Cardiac fibroblast (primary cell): ENCODE results near the gene UGT1A4.

Experiments used
- DNase-seq, 2 donors: peaks; one replicate each; pipeline versions ENCODE4 v3.0.0 to v3.0.0-alpha.2; 2010; ENCODE audit warnings: low read depth in 2 of 2
- H3K4me3 ChIP-seq, 2 donors: replicated peaks in 1 of 2; 1 replicate in 1 of 2; 2 replicates in 1 of 2; pipeline ENCODE4 v1.5.1; 2011; ENCODE audit warnings: low read depth in 2 of 2, low read length in 2 of 2, mild to moderate bottlenecking in 2 of 2, moderate library complexity in 1 of 2
- TF ChIP-seq, protein P1 (sequence below): IDR thresholded peaks from one replicate; pipeline ENCODE4 v1.5.1; 2011; ENCODE audit warnings: low read depth, mild to moderate bottlenecking, low read length, inconsistent platforms

Gene UGT1A4

DNA sequence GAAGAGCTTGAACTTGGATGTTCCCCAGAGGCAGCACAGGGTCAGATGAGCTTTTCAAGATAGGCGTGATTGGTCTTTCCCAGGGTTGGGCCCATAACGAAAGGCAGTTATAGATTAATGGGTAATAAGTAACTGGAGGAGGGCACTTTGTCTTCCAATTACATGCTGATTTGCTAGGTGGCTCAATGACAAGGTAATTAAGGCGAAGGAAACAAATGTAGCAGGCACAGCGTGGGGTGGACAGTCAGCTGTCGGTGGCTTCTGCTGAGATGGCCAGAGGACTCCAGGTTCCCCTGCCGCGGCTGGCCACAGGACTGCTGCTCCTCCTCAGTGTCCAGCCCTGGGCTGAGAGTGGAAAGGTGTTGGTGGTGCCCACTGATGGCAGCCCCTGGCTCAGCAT lies at the start of gene UGT1A4:
TSS of gene UGT1A4 (plus strand) at position 185 of the 400 bp plus-strand sequence. CDS start at position 270, 85 bp downstream.
- no peak within 1 kb of the TSS for H3K4me3 ChIP-seq
- no peak for DNase-seq
- TF ChIP-seq, protein P1, sequence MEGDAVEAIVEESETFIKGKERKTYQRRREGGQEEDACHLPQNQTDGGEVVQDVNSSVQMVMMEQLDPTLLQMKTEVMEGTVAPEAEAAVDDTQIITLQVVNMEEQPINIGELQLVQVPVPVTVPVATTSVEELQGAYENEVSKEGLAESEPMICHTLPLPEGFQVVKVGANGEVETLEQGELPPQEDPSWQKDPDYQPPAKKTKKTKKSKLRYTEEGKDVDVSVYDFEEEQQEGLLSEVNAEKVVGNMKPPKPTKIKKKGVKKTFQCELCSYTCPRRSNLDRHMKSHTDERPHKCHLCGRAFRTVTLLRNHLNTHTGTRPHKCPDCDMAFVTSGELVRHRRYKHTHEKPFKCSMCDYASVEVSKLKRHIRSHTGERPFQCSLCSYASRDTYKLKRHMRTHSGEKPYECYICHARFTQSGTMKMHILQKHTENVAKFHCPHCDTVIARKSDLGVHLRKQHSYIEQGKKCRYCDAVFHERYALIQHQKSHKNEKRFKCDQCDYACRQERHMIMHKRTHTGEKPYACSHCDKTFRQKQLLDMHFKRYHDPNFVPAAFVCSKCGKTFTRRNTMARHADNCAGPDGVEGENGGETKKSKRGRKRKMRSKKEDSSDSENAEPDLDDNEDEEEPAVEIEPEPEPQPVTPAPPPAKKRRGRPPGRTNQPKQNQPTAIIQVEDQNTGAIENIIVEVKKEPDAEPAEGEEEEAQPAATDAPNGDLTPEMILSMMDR, result no peak

DNA sequence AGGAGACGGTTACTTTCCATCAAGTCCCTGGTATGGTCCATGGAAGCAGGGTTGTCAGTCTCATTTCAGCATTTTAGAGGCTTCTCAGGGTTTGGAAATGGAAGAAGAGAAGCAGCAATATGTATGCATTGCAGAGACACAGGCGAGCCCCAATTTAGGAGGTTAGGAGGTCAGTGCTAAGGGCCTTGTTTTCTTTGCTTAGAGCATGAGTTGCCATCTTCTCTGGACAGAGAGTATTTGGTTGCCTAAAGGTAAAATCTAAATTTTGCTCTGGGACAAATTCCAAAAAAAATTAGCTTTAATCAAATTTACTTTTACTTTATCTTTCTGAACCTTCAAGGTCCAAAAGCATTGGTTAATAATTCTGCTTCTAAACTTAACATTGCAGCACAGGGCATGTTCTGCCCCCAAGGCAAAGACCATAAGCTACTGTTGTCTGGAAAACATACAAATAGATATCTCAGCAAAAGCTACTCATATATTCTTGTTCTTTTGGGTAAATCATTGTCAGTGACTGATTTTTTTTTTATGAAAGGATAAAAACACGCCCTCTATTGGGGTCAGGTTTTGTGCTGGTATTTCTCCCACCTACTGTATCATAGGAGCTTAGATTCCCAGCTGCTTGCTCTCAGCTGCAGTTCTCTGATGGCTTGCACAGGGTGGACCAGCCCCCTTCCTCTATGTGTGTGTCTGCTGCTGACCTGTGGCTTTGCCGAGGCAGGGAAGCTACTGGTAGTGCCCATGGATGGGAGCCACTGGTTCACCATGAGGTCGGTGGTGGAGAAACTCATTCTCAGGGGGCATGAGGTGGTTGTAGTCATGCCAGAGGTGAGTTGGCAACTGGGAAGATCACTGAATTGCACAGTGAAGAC lies 47.0 kb upstream of the UGT1A4 start, which contains the start of gene UGT1A9:
TSS of gene UGT1A9 (plus strand) at position 609 of the 872 bp plus-strand sequence. CDS start at position 646, 37 bp downstream.
- DNase-seq, result no peak
- TF ChIP-seq, protein P1, result no peak
- no peak within 1 kb of the TSS for H3K4me3 ChIP-seq

DNA sequence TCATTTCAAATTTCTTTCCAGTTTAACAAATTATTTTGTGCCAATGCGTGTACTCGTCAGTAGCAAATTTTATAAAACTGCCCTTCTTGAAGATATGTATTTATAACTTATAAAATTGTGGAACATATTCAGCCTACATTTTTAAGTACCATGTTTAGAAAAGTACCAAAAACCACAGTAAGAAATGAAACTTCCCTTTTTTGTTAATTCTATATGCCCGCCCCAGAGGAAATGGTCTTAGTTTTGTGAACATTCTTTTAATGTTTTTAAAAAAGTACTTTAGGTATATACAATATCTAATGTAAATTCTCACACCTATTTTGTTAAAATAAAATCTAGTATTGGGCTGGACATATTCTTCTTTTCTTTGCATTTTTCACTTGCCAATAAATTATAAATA lies 45.6 kb upstream of the UGT1A4 start:
- no peak overlapping the region for H3K4me3 ChIP-seq
- TF ChIP-seq, protein P1, result no peak

DNA sequence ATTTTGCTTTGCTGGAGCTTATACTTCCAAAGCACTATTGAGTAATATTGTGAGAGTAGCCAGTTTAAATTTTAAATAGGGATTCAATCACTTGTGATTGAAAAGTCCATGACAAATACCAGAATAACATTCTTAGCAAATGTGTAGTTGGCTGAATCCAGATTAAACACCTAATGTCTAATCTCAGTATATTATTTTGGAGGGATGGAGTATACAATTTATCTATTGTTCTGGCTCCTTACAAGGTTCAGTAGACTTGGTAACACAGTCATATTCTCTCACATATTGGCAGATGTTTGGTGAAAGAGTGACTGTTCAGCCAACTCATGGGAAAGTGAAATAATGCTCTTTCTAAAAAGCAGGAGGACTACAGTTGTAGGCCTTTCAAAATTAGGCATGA lies 44.6 kb upstream of the UGT1A4 start:
- TF ChIP-seq, protein P1, result no peak
- no peak overlapping the region for H3K4me3 ChIP-seq

More for the DNA sequence above, 45.6 kb upstream of the UGT1A4 start:
- DNase-seq, result no peak

DNA sequence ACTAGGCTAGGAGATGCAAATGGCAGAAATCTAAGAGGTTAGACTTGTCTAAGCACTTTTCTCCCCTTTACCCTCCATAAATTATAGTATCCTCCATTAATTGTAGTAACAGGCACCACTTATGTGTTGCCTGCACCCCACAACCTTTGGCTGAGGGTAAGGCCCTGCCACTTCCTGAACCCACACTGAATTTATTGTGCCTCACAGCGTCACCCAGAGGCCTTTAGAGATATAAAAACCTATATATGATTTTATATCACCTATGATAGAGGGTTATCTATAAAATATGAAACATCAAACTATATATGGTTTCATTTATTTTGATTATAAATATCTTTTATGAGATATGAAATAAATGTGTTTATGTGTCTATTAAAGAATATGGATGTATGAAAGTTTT lies 44.2 kb upstream of the UGT1A4 start:
- TF ChIP-seq, protein P1, result no peak
- no peak for DNase-seq

More for the DNA sequence above, 44.6 kb upstream of the UGT1A4 start:
- DNase-seq, result no peak

DNA sequence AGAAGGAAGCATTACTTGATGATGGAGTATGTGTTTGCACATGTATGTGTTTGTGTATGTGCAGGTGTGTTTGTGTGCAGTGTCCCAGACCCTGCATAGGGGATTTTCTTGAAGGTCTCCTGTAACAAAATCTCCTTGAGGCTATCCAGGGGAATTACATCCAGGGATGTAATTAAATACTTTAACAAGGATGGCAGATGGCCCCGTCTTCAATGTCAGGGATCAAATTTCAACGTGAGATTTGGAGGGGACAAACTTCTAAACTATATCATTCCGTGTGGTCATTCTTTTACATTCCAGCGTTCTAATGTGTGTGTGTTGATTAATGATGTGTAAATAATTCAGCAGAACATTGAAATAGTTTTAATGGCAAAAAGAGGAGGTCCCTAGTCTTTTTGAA lies 43.5 kb upstream of the UGT1A4 start:
- no peak for DNase-seq
- TF ChIP-seq, protein P1, result no peak

More for the DNA sequence above, 44.2 kb upstream of the UGT1A4 start:
- H3K4me3 ChIP-seq, result no peak overlapping the region

More for the DNA sequence above, 43.5 kb upstream of the UGT1A4 start:
- no peak overlapping the region for H3K4me3 ChIP-seq
